Measurements from ENCODE around the gene MRPL1. TPM values are rescaled to one million over a fixed set of nuclear protein-coding genes. Genes with fewer than 3 reads are reported as not detected.
"Not testable (repeated sequence)": the region's sequence is repeated elsewhere in the genome, so short reads cannot be mapped to it uniquely, and the experiment has no call there.

The MRPL1 gene
- total RNA-seq, 1 experiment from 2014 or later: 53.3 TPM

- intact Hi-C loops (cut with micrococcal nuclease): loop anchor here (1.0 to 10.0 kb wide), 3 partner anchors 558 to 905 kb away; no protein-coding TSS in a partner anchor
- no TSS peak for BruUV-seq (replicated peaks)
- no peaks in the 10 kb centered on the region for H3K9me3 Mint-ChIP-seq (ENCODE audit: unreplicated experiment)
- no peaks in the 10 kb centered on the region for H3K27me3 Mint-ChIP-seq (ENCODE audit: insufficient read depth, unreplicated experiment)
- H3K4me1 Mint-ChIP-seq (ENCODE audit: insufficient read depth, unreplicated experiment): no peaks in the 10 kb centered on the region
- TF ChIP-seq, protein P1, sequence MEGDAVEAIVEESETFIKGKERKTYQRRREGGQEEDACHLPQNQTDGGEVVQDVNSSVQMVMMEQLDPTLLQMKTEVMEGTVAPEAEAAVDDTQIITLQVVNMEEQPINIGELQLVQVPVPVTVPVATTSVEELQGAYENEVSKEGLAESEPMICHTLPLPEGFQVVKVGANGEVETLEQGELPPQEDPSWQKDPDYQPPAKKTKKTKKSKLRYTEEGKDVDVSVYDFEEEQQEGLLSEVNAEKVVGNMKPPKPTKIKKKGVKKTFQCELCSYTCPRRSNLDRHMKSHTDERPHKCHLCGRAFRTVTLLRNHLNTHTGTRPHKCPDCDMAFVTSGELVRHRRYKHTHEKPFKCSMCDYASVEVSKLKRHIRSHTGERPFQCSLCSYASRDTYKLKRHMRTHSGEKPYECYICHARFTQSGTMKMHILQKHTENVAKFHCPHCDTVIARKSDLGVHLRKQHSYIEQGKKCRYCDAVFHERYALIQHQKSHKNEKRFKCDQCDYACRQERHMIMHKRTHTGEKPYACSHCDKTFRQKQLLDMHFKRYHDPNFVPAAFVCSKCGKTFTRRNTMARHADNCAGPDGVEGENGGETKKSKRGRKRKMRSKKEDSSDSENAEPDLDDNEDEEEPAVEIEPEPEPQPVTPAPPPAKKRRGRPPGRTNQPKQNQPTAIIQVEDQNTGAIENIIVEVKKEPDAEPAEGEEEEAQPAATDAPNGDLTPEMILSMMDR (IDR thresholded peaks at IDR 0.05; ENCODE audit: unreplicated experiment): peak; percentile 63
- H3K36me3 Mint-ChIP-seq (ENCODE audit: insufficient read depth, unreplicated experiment): peaks cover 5% of the 10 kb centered on the region
- POLR2A ChIA-PET: interaction anchor here (1.0 kb wide), 1 partner anchor 97 kb away, joined by 3 read pairs; the partner anchor contains the start of gene MRPL1
- no peak overlapping the region for H3K27ac Mint-ChIP-seq (ENCODE audit: low read depth, unreplicated experiment)
- CTCF ChIA-PET: interaction anchor here (0.5 to 3.2 kb wide), 18 partner anchors 8 to 887 kb away, joined by 3 to 66 read pairs (median 5); partner anchors contain the start of gene ANXA3
- H3K4me3 Mint-ChIP-seq (ENCODE audit: unreplicated experiment): no peak overlapping the region
- DNase-seq (ENCODE audit: unreplicated experiment): peak; percentile 54
Measured at GRCh38 chr4:77959566-77960338, 97.1 kb downstream of the MRPL1 start.

- H3K9me3 Mint-ChIP-seq (ENCODE audit: unreplicated experiment): no peaks in the 10 kb centered on the region
- no peaks in the 10 kb centered on the region for H3K4me1 Mint-ChIP-seq (ENCODE audit: insufficient read depth, unreplicated experiment)
- TF ChIP-seq, protein P1 (IDR thresholded peaks at IDR 0.05; ENCODE audit: unreplicated experiment): no peak
- no peak overlapping the region for H3K27ac Mint-ChIP-seq (ENCODE audit: low read depth, unreplicated experiment)
- DNase-seq (ENCODE audit: unreplicated experiment): no peak
- ChIA-PET POLR2A (interaction anchor here (1.0 kb wide), 1 partner anchor 98 kb away, joined by 3 read pairs; the partner anchor contains the start of gene MRPL1), CTCF (interaction anchor here (0.5 to 3.2 kb wide), 18 partner anchors 7 to 886 kb away, joined by 3 to 66 read pairs (median 5); partner anchors contain the start of gene ANXA3)
- BruUV-seq (replicated peaks): no TSS peak
- intact Hi-C loops (cut with micrococcal nuclease): no loop called here
- H3K27me3 Mint-ChIP-seq (ENCODE audit: insufficient read depth, unreplicated experiment): no peaks in the 10 kb centered on the region
- peaks cover 5% of the 10 kb centered on the region for H3K36me3 Mint-ChIP-seq (ENCODE audit: insufficient read depth, unreplicated experiment)
- H3K4me3 Mint-ChIP-seq (ENCODE audit: unreplicated experiment): no peak overlapping the region
Measured at GRCh38 chr4:77960367-77960766, 97.7 kb downstream of the MRPL1 start.

DNA sequence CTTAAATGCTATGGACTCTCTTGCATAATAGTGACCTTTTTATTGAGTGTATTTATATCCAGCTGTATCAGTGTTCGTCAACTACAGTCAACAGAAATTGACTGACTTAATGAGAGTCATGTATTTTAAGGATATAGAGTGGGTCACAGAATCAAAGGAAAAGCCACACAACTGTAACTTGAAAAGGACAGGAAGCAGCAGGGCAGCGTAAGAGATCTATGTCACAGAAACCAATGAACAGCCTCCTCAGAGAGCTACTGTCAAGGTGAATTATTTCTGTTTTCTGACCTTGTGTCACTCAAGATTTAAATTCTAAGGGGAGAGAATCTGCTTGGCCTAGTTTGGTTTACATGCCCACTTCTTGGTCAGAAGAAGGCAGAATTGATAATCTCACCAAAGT is 100.4 kb downstream of the MRPL1 start:
- peaks cover 7% of the 10 kb centered on the region for H3K9me3 Mint-ChIP-seq (ENCODE audit: unreplicated experiment)
- no peaks in the 10 kb centered on the region for H3K27me3 Mint-ChIP-seq (ENCODE audit: insufficient read depth, unreplicated experiment)
- TF ChIP-seq, protein P1 (IDR thresholded peaks at IDR 0.05; ENCODE audit: unreplicated experiment): no peak
- DNase-seq (ENCODE audit: unreplicated experiment): no peak
- H3K4me1 Mint-ChIP-seq (ENCODE audit: insufficient read depth, unreplicated experiment): no peaks in the 10 kb centered on the region
- CTCF ChIA-PET: interaction anchor here (0.5 to 1.1 kb wide), 2 partner anchors 334 to 892 kb away, joined by 3 read pairs; no protein-coding TSS in a partner anchor
- H3K27ac Mint-ChIP-seq (ENCODE audit: low read depth, unreplicated experiment): no peak overlapping the region
- POLR2A ChIA-PET: no interaction called here
- intact Hi-C loops (cut with micrococcal nuclease): no loop called here
- H3K36me3 Mint-ChIP-seq (ENCODE audit: insufficient read depth, unreplicated experiment): no peaks in the 10 kb centered on the region
- no TSS peak for BruUV-seq (replicated peaks)
- no peak overlapping the region for H3K4me3 Mint-ChIP-seq (ENCODE audit: unreplicated experiment)

DNA sequence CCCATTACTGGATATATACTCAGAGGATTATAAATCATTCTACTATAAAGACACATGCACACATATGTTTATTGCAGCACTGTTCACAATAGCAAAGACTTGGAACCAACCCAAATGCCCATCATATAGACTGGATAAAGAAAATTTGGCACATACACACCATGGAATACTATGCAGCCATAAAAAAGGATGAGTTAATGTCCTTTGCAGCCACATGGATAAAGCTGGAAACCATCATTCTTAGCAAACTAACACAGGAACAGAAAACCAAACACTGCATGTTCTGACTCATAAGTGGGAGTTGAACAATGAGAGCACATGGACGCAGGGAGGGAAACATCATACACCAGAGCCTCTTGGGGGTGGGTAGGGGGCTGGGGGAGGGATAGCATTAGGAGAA is 111.0 kb downstream of the MRPL1 start:
- H3K27me3 Mint-ChIP-seq (ENCODE audit: insufficient read depth, unreplicated experiment); DNase-seq (ENCODE audit: unreplicated experiment); H3K4me1 Mint-ChIP-seq (ENCODE audit: insufficient read depth, unreplicated experiment); BruUV-seq (replicated peaks); intact Hi-C loops (cut with micrococcal nuclease); CTCF ChIA-PET; H3K4me3 Mint-ChIP-seq (ENCODE audit: unreplicated experiment); H3K9me3 Mint-ChIP-seq (ENCODE audit: unreplicated experiment); POLR2A ChIA-PET; H3K36me3 Mint-ChIP-seq (ENCODE audit: insufficient read depth, unreplicated experiment); H3K27ac Mint-ChIP-seq (ENCODE audit: low read depth, unreplicated experiment): not testable (repeated sequence)

DNA sequence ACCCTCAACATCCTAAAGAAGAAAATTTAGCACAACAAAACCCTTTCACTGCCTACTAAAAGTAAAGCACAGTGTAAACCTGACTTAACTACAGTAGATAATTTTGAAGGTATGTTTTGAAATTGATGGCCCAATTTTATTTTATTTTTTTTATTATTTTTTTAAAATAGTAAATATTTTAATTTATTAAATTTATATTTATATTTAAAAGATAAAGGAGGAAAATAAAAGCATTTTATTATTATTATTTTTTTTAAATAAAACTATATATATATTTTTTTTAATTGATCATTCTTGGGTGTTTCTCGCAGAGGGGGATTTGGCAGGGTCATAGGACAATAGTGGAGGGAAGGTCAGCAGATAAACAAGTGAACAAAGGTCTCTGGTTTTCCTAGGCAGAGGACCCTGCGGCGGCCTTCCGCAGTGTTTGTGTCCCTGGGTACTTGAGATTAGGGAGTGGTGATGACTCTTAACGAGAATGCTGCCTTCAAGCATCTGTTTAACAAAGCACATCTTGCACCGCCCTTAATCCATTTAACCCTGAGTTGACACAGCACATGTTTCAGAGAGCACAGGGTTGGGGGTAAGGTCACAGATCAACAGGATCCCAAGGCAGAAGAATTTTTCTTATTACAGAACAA is 120.4 kb downstream of the MRPL1 start:
- CTCF ChIA-PET: interaction anchor here (0.7 kb wide), 1 partner anchor 12 kb away, joined by 3 read pairs; no protein-coding TSS in a partner anchor
- H3K4me3 Mint-ChIP-seq (ENCODE audit: unreplicated experiment); POLR2A ChIA-PET; BruUV-seq (replicated peaks); H3K9me3 Mint-ChIP-seq (ENCODE audit: unreplicated experiment); intact Hi-C loops (cut with micrococcal nuclease); H3K4me1 Mint-ChIP-seq (ENCODE audit: insufficient read depth, unreplicated experiment); H3K27ac Mint-ChIP-seq (ENCODE audit: low read depth, unreplicated experiment); H3K36me3 Mint-ChIP-seq (ENCODE audit: insufficient read depth, unreplicated experiment); DNase-seq (ENCODE audit: unreplicated experiment); H3K27me3 Mint-ChIP-seq (ENCODE audit: insufficient read depth, unreplicated experiment): not testable (repeated sequence)

GRCh38 chr4:77983612-77984311 is 121.1 kb downstream of the MRPL1 start:
- BruUV-seq (replicated peaks); CTCF ChIA-PET; H3K9me3 Mint-ChIP-seq (ENCODE audit: unreplicated experiment); H3K4me1 Mint-ChIP-seq (ENCODE audit: insufficient read depth, unreplicated experiment); DNase-seq (ENCODE audit: unreplicated experiment); POLR2A ChIA-PET; H3K27ac Mint-ChIP-seq (ENCODE audit: low read depth, unreplicated experiment); H3K27me3 Mint-ChIP-seq (ENCODE audit: insufficient read depth, unreplicated experiment); intact Hi-C loops (cut with micrococcal nuclease); H3K36me3 Mint-ChIP-seq (ENCODE audit: insufficient read depth, unreplicated experiment); H3K4me3 Mint-ChIP-seq (ENCODE audit: unreplicated experiment): not testable (repeated sequence)

All from MCF 10A (cell line).